HCT116 (cell line): Measurements from ENCODE around the gene IRF8.

Source experiments
- CEBPB ChIP-seq: IDR thresholded peaks from 2 replicates; pipeline ENCODE4 v1.6.1; 2012; ENCODE audit warnings: low read depth
- CTCF ChIP-seq, 3 experiments: fragments of 200-600 bp in 1 of 3; sonication (generic) in 1 of 3; IDR thresholded peaks in 2 of 3; conservative IDR thresholded peaks in 1 of 3; 2 replicates each; pipeline ENCODE4 v1.5.1; 2012 to 2017; ENCODE audit warnings: low read depth in 2 of 3, low read length in 2 of 3, antibody characterized with exemption in 1 of 3, borderline replicate concordance in 1 of 3, control low read depth in 1 of 3, mild to moderate bottlenecking in 1 of 3, mixed read lengths in 1 of 3, mixed run types in 1 of 3, moderate library complexity in 1 of 3; ENCODE audit not compliant: insufficient read depth in 1 of 3
- POLR2A ChIP-seq: IDR thresholded peaks from 2 replicates; pipeline ENCODE4 v1.7.0; 2011; ENCODE audit warnings: borderline replicate concordance; ENCODE audit not compliant: insufficient read depth, insufficient read length; ENCODE audit errors: extremely low read depth
- POLR2AphosphoS5 ChIP-seq: IDR thresholded peaks from 2 replicates; pipeline ENCODE4 v1.6.1; 2011; ENCODE audit warnings: mild to moderate bottlenecking, low read depth, low read length, moderate library complexity
- YY1 ChIP-seq: IDR thresholded peaks from 2 replicates; pipeline ENCODE4 v1.6.1; 2011; ENCODE audit warnings: low read length, low read depth, moderate library complexity, mild to moderate bottlenecking; ENCODE audit not compliant: insufficient replicate concordance; ENCODE audit errors: extremely low read depth
- ZBTB33 ChIP-seq: IDR thresholded peaks from 2 replicates; pipeline ENCODE4 v1.6.1; 2011; ENCODE audit warnings: mild to moderate bottlenecking, low read length, moderate library complexity; ENCODE audit not compliant: insufficient replicate concordance; ENCODE audit errors: extremely low read depth
- ZNF274 ChIP-seq: fragments of 200-500 bp; sonication (Bioruptor generic); IDR thresholded peaks from 2 replicates; pipeline ENCODE4 v1.6.1; 2014; ENCODE audit warnings: mild to moderate bottlenecking, low read depth, low read length, inconsistent platforms

GRCh38 chr16:85880861-85881260 lies 18.1 kb upstream of the IRF8 start:
- TF ChIP-seq POLR2AphosphoS5 (no peak), CTCF (IDR thresholded peaks at IDR 0.05 in 2 of 3, conservative IDR thresholded peaks at IDR 0.05 in 1 of 3; ENCODE audit: borderline replicate concordance in 1 of 3, insufficient read depth in 1 of 3, low read depth in 2 of 3, low read length in 2 of 3) (no peak), YY1 (no peak), CEBPB (no peak), ZNF274 (no peak), ZBTB33 (no peak), POLR2A (no peak)
